GM21737 (cell line): ENCODE data around the gene SLC15A3.

Experiments
- ATAC-seq: cut with Tn5 transposase; IDR thresholded peaks from one replicate; pipeline ENCODE4 v1.9.1; 2021; ENCODE audit warnings: mild to moderate bottlenecking, moderate library complexity; ENCODE audit not compliant: unreplicated experiment

SLC15A3 gene

GRCh38 chr11:60931917-60932316, 20.1 kb downstream of the SLC15A3 start:
- no peak for ATAC-seq

DNA sequence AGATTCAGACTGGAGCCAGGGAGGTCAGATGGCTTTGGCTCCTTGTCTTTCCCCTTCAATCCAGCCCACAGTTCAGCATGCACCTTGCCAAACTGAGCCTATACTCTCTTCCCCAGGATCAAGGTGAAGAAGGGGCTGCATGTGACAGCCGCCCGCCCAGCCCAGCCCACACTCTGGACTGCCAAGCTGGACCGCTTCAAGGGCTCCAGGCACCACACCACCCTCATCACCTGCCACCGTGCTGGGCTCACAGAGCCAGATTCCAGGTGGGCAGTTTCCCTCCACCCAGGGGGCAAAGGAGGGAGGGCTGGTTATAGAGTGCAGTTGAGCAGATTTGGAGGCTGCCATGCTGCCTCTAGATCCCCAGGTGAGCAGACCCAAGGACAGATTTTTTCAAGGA, 21.6 kb downstream of the SLC15A3 start:
- ATAC-seq: no peak

- ATAC-seq: no peak
These were observed 22.2 kb downstream of the SLC15A3 start for GRCh38 chr11:60929764-60930163.

DNA sequence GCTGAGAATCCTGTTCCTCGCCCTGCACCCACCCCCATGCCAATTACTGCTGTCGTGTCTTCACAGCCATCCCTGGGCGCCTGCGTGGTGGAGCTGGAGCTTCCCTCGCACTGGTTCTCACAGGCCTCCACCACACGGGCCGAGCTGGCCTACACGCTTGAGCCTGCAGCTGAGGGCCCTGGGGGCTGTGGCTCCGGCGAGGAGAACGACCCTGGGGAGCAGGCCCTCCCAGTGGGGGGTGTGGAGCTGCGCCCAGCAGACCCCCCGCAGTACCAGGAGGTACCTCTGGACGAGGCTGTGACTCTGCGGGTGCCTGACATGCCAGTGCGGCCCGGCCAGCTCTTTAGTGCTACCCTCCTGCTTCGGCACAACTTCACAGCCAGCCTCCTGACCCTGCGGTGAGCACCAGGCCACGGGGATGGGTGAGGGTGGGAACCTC, 23.4 kb downstream of the SLC15A3 start:
- no peak for ATAC-seq

GRCh38 chr11:60927600-60927999, 24.4 kb downstream of the SLC15A3 start:
- no peak for ATAC-seq

DNA sequence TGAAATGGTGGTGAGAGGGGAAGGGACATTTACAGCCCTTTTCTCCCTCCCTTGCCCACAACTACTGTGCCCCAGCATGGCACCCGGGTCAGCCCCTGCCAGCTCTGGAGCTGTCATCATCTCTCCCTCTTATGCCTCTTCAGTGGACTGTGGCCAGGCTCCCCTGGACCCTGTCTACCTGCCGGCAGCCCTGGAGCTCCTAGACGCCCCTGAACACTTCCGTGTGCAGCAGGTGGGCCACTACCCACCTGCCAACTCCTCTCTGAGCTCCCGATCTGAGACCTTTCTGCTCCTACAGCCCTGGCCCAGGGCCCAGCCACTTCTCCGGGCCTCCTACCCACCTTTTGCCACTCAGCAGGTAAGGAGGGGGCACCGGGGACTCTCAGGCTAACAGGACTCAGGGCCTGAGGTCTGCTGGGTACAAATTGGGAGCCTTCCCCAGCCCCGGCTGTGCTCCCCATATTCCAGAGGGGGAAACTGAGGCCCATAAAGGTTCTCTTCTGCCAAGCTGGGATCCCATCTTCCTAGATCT, 24.8 kb downstream of the SLC15A3 start:
- no peak for ATAC-seq

GRCh38 chr11:60926500-60926899, 25.5 kb downstream of the SLC15A3 start:
- no peak for ATAC-seq

DNA sequence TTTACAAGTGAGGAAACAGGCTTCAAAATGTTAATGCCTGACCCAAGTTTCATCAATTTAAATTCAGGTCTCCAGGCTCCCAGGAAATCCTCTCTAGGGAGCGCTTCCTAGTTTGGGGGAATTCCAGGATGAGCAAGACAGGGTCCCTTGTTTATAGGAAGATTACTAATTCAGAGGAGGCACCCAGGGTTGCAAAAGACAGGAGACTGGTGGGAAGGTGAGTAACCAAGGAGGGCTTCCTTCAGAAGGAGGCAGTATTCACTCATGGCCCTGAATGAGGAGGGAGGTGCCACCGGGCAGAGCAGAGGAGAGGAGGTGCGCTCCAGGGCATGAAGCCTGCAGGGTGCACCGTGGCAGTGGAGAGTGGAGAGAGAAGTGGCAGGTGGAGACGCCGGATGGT, 26.1 kb downstream of the SLC15A3 start:
- no peak for ATAC-seq

- ATAC-seq: no peak
These were observed 26.8 kb downstream of the SLC15A3 start for GRCh38 chr11:60924906-60925853.

DNA sequence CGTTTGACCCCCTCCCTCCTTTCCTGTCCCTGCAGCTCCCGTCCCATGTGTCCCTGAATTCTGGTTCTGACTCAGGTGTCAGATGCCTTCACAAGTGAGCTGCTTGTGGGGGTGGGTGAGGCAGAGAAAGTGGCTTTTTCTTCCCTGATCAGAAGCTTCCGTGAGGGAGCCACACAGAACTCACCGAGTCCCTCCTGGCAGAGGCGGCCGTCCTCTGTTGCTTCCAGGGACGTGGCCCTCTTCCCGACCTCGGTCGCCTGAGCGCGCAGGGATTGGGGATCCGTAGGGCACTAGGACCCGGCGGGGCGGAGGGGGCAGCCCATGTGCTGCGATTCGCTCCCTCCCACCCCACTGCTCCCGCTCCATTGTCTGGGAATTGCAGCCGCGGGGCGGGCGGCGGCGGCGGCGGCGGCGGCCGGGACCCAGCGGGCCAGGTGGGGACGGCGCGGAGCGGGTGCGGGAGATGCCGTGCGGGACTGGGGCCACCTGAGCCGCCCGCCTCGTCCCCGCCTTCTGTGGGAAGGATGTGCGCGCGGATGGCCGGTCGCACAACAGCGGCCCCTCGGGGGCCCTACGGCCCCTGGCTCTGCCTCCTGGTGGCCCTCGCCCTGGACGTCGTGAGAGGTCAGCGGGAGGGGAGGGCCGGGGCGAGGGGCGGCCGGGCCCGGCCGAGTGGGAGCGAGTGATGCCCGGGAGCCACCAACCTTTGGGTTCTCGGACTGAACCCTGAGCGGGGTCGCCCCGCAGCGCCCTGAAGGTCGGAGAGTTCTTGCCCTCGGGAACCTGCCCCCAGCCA, 27.7 kb downstream of the SLC15A3 start, which contains the start of gene TMEM132A:
Gene TMEM132A (plus strand): TSS at position 351 of the 796 bp plus-strand sequence. CDS start 174 bp downstream, at position 525.
- ATAC-seq: no peak

DNA sequence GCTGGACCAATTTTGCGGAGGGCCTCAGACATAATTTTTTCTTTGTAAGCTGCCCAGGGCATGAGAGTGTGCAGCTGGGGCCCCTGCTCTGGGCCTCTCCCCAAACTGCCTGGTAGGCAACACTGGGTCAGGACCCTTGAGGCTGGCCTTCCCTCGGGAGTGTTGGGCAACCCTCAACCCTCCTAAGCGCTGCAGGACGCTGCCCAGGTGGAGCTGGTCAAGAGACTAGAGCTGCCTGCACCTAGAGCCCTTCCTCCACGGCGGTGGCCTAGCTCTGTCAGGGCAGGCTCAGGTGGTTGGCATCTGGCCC, 28.2 kb downstream of the SLC15A3 start:
- no peak for ATAC-seq

- ATAC-seq: no peak
These were observed 28.6 kb downstream of the SLC15A3 start for GRCh38 chr11:60923326-60923725.

DNA sequence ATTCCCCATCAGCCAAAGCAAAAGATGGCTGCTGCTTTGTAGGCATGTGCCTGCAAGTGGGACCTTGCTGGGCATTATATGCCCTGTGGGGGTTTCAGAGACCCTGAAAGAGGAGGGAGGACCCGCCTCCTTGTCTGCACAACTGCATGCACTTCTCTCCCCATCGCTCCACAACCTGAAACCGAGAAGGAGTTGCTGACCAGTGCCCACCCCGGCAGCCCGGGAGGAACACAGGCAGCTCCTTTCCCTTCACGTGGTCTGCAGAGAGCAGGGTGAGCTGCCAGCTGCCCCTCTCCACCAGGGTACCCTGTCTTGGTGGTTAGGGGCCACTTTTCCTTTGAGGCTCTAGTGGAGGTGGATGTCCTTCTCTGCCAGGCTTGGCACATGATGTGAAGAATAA, 29.1 kb downstream of the SLC15A3 start:
- ATAC-seq: no peak

- ATAC-seq: no peak
These were observed 30.1 kb downstream of the SLC15A3 start for GRCh38 chr11:60921777-60922335.

- ATAC-seq: no peak
These were observed 30.7 kb downstream of the SLC15A3 start for GRCh38 chr11:60921259-60921658.

DNA sequence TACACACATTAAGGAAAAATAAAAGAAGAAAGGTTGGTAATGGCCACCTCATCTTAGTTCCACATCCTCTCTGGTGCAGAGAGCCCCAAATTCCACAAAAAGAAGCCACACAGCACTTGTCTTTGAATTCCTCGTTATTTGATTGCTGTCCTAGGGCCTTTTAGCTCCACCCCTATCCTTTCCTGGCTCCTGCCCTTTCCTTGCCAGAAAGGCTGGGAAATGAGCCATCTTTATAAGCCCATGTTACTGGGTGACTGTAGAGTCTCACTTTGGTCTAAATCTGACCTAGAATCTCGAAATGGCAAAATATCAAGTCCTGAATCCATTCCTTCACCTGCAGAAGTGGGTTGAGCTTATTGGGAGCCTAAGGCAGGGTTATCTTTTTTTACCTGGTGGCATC, 32.0 kb downstream of the SLC15A3 start:
- no peak for ATAC-seq

DNA sequence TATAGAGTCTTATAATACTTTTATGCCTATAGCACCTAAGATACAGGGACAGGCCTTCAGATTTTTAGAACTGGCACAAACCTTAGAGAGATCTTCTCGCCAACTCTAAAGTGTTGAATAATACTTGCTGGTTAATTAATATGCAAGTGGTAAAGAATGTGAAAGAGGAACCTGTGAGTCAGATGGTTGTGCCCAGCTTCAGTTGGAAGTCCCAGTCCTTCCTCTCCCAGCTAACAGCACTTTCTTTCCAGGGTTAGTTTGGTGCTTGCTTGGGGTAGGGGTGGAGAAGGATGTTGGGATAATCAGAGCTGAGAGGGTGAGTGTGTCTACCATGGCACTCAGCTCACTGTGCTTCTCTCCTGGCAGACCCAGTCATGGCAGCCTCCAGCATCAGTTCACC, 32.7 kb downstream of the SLC15A3 start:
- ATAC-seq: no peak

DNA sequence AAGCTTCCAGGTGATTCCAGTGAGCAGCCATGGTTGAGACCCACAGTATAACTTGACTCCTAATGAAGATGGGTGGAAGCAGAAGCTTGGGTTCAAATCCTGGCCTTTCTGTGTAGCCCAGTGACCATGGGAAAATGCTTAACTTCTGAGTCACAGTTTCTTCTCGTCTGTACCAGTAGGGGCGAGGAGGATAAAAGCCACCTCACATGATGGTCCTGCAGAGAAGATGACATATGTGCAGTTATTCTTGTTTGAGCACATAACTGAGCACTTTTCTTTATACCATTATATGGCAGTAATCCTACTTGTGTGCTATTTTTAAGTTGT, 33.1 kb downstream of the SLC15A3 start:
- no peak for ATAC-seq

DNA sequence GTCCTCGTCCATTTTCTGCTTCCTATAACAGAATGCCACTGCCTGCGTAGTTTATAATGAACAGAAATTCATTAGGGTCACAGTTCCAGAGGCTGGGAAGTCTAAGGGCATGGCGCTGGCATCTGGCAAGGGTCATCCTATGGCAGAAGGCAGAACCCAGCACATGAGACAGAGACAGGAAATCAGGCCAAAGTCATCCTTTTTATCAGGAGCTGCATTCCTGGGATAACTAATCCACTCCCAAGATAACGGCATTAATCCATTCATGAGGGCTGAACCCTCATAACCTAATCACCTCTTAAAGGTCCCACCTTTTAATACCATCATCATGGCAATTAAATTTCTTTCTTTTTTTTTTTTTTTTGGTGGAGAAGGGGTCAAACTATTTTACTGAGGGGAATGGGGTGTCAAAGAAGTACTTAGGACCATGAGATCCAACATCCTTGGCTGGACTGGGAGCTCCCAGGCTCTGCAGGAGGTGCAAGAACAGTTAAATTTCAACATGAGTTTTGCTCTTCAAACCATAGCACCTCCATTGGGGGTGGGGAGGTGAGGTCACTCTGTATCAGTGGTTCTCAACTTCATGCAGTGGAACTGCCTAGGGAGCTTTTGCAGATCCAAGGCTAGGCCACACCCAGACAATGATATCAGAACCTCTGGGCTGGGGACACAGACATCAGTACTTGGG, 33.6 kb downstream of the SLC15A3 start:
- ATAC-seq: no peak

DNA sequence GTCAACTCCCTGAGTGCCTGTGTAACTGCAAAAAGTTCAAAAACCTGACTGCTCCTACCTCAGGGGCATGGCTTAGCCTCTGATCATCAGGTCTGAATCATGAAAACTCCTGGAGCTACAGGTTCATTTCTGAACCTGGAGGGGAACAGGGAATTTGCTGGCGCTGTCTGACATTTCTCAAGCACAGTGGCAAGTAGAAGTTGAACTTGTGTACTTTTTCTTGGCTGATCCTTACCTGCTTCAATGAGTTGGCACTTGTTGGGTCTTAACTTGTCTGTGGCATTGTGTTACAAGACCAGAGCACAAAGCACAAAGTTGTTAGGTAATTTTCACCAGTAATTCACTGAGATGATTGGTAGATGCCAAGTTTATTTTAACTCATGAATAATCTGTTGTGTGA, 34.7 kb downstream of the SLC15A3 start:
- ATAC-seq: no peak

DNA sequence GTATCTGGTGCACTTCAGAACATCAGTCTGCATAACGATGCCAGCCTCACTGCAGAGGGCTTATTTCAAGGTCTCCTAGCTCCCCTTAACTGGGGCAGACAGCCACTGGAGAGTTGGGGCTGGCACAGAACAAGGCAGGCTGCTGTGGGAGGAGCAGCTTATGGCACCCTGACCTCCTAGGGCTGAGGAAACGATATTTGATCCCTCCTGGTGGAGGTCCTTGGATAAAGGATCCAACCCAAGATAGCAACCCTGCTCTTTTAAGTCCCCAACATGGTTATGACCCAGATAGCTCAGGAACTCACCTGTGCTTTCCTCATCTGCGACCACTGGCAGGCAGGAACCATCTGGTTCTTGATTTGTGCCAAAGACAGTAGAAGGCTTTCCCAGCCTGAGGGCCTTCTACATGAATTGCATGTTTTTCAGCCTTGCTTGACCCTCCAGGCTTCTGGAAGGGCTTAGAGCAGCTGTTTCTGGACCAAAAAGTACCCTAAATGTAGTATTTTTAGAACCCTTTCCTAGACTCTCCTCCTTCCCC, 35.2 kb downstream of the SLC15A3 start:
- no peak for ATAC-seq
